ENCODE data around the gene MGME1. TPM values are rescaled to one million over a fixed set of nuclear protein-coding genes. Genes with fewer than 3 reads are reported as not detected.

MGME1 gene
- total RNA-seq, 1 donor from 2014 or later = 4.8 TPM

DNA sequence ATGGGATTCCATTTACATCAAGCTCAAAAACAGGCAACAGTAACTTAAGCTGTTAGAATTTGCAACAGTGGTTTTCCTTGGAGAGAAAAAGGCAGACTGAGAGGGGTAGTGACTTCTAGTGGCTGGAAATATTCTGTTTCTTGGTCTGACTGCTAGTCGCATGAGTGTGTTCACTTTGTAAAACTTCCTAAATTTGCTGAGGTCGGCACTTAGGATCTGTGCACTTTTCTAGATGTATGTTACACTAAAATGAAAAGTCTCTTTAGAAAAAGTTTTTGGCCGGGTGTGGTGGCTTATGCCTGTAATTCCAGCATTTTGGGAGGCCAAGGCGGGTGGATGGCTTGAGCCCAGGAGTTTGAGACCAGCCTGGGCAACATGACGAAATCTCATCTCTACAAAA lies 70.2 kb downstream of the MGME1 start:
- Mint-ChIP-seq H3K4me1 (ENCODE audit: low read depth, unreplicated experiment) (peaks cover 10% of the 10 kb centered on the region), H3K4me3 (ENCODE audit: unreplicated experiment) (no peak overlapping the region), H3K27me3 (ENCODE audit: unreplicated experiment) (peaks cover 4% of the 10 kb centered on the region), H3K9me3 (ENCODE audit: unreplicated experiment) (peaks cover 11% of the 10 kb centered on the region), H3K36me3 (ENCODE audit: unreplicated experiment) (no peaks in the 10 kb centered on the region), H3K27ac (ENCODE audit: unreplicated experiment) (no peak overlapping the region)
- TF ChIP-seq, protein P1, sequence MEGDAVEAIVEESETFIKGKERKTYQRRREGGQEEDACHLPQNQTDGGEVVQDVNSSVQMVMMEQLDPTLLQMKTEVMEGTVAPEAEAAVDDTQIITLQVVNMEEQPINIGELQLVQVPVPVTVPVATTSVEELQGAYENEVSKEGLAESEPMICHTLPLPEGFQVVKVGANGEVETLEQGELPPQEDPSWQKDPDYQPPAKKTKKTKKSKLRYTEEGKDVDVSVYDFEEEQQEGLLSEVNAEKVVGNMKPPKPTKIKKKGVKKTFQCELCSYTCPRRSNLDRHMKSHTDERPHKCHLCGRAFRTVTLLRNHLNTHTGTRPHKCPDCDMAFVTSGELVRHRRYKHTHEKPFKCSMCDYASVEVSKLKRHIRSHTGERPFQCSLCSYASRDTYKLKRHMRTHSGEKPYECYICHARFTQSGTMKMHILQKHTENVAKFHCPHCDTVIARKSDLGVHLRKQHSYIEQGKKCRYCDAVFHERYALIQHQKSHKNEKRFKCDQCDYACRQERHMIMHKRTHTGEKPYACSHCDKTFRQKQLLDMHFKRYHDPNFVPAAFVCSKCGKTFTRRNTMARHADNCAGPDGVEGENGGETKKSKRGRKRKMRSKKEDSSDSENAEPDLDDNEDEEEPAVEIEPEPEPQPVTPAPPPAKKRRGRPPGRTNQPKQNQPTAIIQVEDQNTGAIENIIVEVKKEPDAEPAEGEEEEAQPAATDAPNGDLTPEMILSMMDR (IDR thresholded peaks at IDR 0.05; ENCODE audit: partially characterized antibody, unreplicated experiment) = no peak
- no peak for DNase-seq

Other genes with a start within 250 kb of the MGME1 start
- gene SNX5, start 224 bp upstream of the MGME1 start, total RNA-seq (ENCODE audit: unreplicated experiment) = 43.2 TPM
- gene OVOL2, start 88.9 kb downstream of the MGME1 start, total RNA-seq (ENCODE audit: unreplicated experiment) = not detected
- 14.2 TPM for gene KAT14, start 168.8 kb downstream of the MGME1 start, total RNA-seq (ENCODE audit: unreplicated experiment)
- 13.7 TPM for gene PET117, start 168.8 kb downstream of the MGME1 start, total RNA-seq (ENCODE audit: unreplicated experiment)

Measured in glutamatergic neuron (in vitro differentiated cells).